ENCODE measurements around the gene ELOVL6. TPM values are rescaled to one million over a fixed set of nuclear protein-coding genes. Genes with fewer than 3 reads are reported as not detected.

The ELOVL6 gene
- total and polyA plus RNA-seq, 9 of the 15 experiments (the other 6 are each of a cell fraction or from before 2014, with no cell fraction given) = 18.3 to 82.6 (median 46.0) TPM

GRCh38 chr4:110025056-110025455, 173.4 kb downstream of the ELOVL6 start:
- no TSS peak for BruUV-seq (replicated peaks)

More at GRCh38 chr4:110025056-110025455, 173.4 kb downstream of the ELOVL6 start:
- no peaks in the 10 kb centered on the region for H4K20me1 ChIP-seq (replicated peaks; ENCODE audit: control insufficient read depth, insufficient read depth, low read length)
- intact Hi-C loops (cut with micrococcal nuclease) = no loop called here
- H3K4me3 ChIP-seq = no peak overlapping the region
- ChIA-PET CTCF (ENCODE audit: low intra/inter-chr PET ratio) (no interaction called here), POLR2A (interaction anchor here (1.2 kb wide), 1 partner anchor 13 kb away, joined by 4 read pairs; no protein-coding TSS in a partner anchor)
- DNase-seq (ENCODE audit: extremely low read depth in 1 of 4, low spot score in 3 of 4) = no peak
- H3K27me3 ChIP-seq (ENCODE audit: control insufficient read depth in 2 of 2, insufficient read depth in 2 of 2, low read length in 2 of 2) = peaks cover 0 to 4% of the 10 kb centered on the region in 2 experiments; a peak in 2 of 5 replicates
- WGBS (ENCODE audit: insufficient coverage, low coverage, missing lambda C conversion rate) = 0% methylated on average over 1 of the region's 1 CpG
- H3K4me1 ChIP-seq (replicated peaks in 1 of 2; ENCODE audit: control insufficient read depth in 2 of 2, insufficient read depth in 2 of 2, low read length in 2 of 2) = no peaks in the 10 kb centered on the region
- no peaks in the 10 kb centered on the region for H3K36me3 ChIP-seq (ENCODE audit: control insufficient read depth, insufficient read depth, low read length)
- no peaks in the 10 kb centered on the region for H3K9me3 ChIP-seq (replicated peaks; ENCODE audit: control insufficient read depth, insufficient read depth, low read depth, low read length)
- no peak overlapping the region for H3K27ac ChIP-seq (ENCODE audit: extremely low read depth, low read depth, low read length)
- no peak for ATAC-seq
- no peaks in the 10 kb centered on the region for H3K79me2 ChIP-seq (ENCODE audit: control insufficient read depth, insufficient read depth, low read length)
- in situ Hi-C loops (cut with MboI) = no loop called here
- no peak overlapping the region for H3K9ac ChIP-seq (ENCODE audit: insufficient read depth in 1 of 2, low read depth in 2 of 2, low read length in 2 of 2)
- TF ChIP-seq, protein P1, sequence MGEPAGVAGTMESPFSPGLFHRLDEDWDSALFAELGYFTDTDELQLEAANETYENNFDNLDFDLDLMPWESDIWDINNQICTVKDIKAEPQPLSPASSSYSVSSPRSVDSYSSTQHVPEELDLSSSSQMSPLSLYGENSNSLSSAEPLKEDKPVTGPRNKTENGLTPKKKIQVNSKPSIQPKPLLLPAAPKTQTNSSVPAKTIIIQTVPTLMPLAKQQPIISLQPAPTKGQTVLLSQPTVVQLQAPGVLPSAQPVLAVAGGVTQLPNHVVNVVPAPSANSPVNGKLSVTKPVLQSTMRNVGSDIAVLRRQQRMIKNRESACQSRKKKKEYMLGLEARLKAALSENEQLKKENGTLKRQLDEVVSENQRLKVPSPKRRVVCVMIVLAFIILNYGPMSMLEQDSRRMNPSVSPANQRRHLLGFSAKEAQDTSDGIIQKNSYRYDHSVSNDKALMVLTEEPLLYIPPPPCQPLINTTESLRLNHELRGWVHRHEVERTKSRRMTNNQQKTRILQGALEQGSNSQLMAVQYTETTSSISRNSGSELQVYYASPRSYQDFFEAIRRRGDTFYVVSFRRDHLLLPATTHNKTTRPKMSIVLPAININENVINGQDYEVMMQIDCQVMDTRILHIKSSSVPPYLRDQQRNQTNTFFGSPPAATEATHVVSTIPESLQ (CRISPR knock-in tag; IDR thresholded peaks at IDR 0.05) = no peak
- TF ChIP-seq SMC3 (conservative IDR thresholded peaks at IDR 0.05; ENCODE audit: insufficient read depth, low read depth, low read length) (no peak), AFF1 (IDR thresholded peaks at IDR 0.05; ENCODE audit: low read depth in 1 of 2, partially characterized antibody in 2 of 2) (no peak), ZNF77 (CRISPR knock-in tag; IDR thresholded peaks at IDR 0.05) (no peak), JUNB (CRISPR knock-in tag; conservative IDR thresholded peaks at IDR 0.05) (no peak), FOXM1 (IDR thresholded peaks at IDR 0.05; ENCODE audit: low read depth) (no peak), FOXM1 (CRISPR knock-in tag; IDR thresholded peaks at IDR 0.05; ENCODE audit: low read depth) (no peak)
- TF ChIP-seq, protein P2, sequence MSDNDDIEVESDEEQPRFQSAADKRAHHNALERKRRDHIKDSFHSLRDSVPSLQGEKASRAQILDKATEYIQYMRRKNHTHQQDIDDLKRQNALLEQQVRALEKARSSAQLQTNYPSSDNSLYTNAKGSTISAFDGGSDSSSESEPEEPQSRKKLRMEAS (CRISPR knock-in tag; IDR thresholded peaks at IDR 0.05) = no peak
- H3K4me2 ChIP-seq (ENCODE audit: insufficient read depth, low read length) = no peak overlapping the region
- FAIRE-seq = no peak
- H2AFZ ChIP-seq (ENCODE audit: low read depth, low read length) = no peak overlapping the region
- H3K9me1 ChIP-seq (ENCODE audit: control insufficient read depth, insufficient read depth, low read length) = no peaks in the 10 kb centered on the region
